DND-41 (cell line): ENCODE measurements around the gene TMEM59L.

Experiments
- ATAC-seq: fragments of 200-7000 bp; cut with Tn5 transposase; 3 replicates; pipeline ENCODE4 v1.9.1; 2021; ENCODE audit warnings: low read depth; ENCODE audit not compliant: insufficient read depth
- DNase-seq: peaks from one replicate; pipeline ENCODE4 v3.0.0-alpha.2; 2020
- H2AFZ ChIP-seq: 2 replicates; pipeline ENCODE4 v1.6.0; 2012; ENCODE audit warnings: low read depth, low read length
- H3K27ac ChIP-seq: 2 replicates; pipeline ENCODE4 v1.5.1; 2012; ENCODE audit warnings: low read length, inconsistent platforms
- H3K27me3 ChIP-seq: fragments of 200-600 bp; sonication (generic); 2 replicates; pipeline ENCODE4 v1.6.0; 2012; ENCODE audit warnings: low read length, mild to moderate bottlenecking, inconsistent platforms; ENCODE audit not compliant: insufficient read depth, poor library complexity
- H3K36me3 ChIP-seq: 2 replicates; pipeline ENCODE4 v1.5.1; 2012; ENCODE audit warnings: low read length, inconsistent platforms; ENCODE audit not compliant: insufficient read depth
- H3K4me1 ChIP-seq: 2 replicates; pipeline ENCODE4 v1.5.1; 2012; ENCODE audit warnings: mild to moderate bottlenecking, low read length; ENCODE audit not compliant: insufficient read depth
- H3K4me2 ChIP-seq: 2 replicates; pipeline ENCODE4 v1.6.0; 2012; ENCODE audit warnings: mild to moderate bottlenecking, moderate library complexity, low read length, inconsistent platforms; ENCODE audit not compliant: insufficient read depth
- H3K4me3 ChIP-seq, 2 experiments: fragments of 200-600 bp in 1 of 2; shearing (Covaris generic) in 1 of 2; 2 replicates each; pipeline ENCODE4 v1.5.1; 2012 to 2016; ENCODE audit warnings: inconsistent platforms in 2 of 2, low read length in 2 of 2, mild to moderate bottlenecking in 2 of 2, low read depth in 1 of 2, moderate library complexity in 1 of 2
- H3K79me2 ChIP-seq: 2 replicates; pipeline ENCODE4 v1.6.0; 2012; ENCODE audit warnings: low read length, inconsistent platforms; ENCODE audit not compliant: insufficient read depth
- H3K9ac ChIP-seq: 2 replicates; pipeline ENCODE4 v1.6.0; 2012; ENCODE audit warnings: low read depth, mild to moderate bottlenecking, inconsistent platforms, low read length, moderate library complexity
- H3K9me3 ChIP-seq: 2 replicates; pipeline ENCODE4 v1.5.1; 2012; ENCODE audit warnings: low read length, moderate library complexity, mild to moderate bottlenecking, inconsistent platforms; ENCODE audit not compliant: insufficient read depth, severe bottlenecking
- H4K20me1 ChIP-seq: 2 replicates; pipeline ENCODE4 v1.6.0; 2012; ENCODE audit warnings: low read length; ENCODE audit not compliant: insufficient read depth
- EZH2 ChIP-seq: IDR thresholded peaks from 3 replicates; pipeline ENCODE4 v1.6.1; 2012; ENCODE audit warnings: borderline replicate concordance, low read depth, mild to moderate bottlenecking, moderate library complexity, low read length, inconsistent platforms; ENCODE audit not compliant: severe bottlenecking
- TF ChIP-seq, protein P1 (sequence below): IDR thresholded peaks from 2 replicates; pipeline ENCODE4 v1.5.1; 2012; ENCODE audit warnings: borderline replicate concordance, low read length, moderate library complexity, mild to moderate bottlenecking; ENCODE audit not compliant: poor library complexity, severe bottlenecking; ENCODE audit errors: extremely low read depth

TMEM59L gene

DNA sequence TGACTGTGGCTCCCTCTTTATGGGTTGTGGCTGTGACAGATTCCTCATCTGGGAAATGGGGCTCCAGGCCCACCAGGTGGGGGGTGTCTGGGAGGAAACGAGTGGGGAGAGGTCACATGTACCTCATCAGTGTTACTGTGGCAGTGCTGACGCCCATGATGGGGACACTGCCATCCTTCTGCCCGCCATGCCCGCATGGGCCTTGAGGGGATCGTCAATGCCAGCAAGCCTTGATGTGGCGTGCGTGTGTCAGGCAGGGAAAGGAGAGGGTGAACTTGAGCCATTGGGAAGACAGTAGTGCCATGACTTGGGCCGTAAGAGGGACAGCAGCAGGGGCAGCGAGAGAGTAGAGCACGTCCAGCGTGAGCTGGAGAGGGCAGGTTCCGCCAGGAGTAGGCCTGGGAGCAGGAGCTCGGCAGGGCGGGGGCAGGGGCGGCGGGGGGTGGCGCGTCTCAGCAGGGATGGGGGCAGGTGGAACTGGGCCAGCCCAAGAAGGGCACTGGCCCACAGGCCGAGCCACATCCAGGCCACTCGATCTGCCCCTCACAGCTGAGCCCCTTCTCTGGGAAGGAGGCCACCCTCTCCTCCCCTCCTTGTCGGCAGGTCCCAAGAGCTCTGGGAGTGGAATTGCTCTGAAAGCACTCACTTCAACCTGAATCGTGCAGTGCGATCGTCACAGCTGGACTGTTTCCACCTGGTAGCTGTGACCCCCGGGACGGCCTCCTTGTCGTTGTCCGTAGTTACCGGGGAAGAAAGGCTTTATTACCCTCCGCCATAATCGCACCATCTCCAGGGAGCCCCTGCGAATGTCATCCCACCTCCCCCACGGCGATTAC, 34.1 kb downstream of the TMEM59L start:
- Histone ChIP-seq H4K20me1 (peaks cover 73% of the 10 kb centered on the region), H2AFZ (no peak overlapping the region), H3K4me3 (no peak overlapping the region), H3K27me3 (no peaks in the 10 kb centered on the region), H3K4me1 (no peaks in the 10 kb centered on the region), H3K9ac (no peak overlapping the region), H3K36me3 (peaks cover 17% of the 10 kb centered on the region), H3K27ac (no peak overlapping the region), H3K9me3 (no peaks in the 10 kb centered on the region), H3K79me2 (peaks cover 87% of the 10 kb centered on the region), H3K4me2 (no peak overlapping the region)
- TF ChIP-seq, protein P1, sequence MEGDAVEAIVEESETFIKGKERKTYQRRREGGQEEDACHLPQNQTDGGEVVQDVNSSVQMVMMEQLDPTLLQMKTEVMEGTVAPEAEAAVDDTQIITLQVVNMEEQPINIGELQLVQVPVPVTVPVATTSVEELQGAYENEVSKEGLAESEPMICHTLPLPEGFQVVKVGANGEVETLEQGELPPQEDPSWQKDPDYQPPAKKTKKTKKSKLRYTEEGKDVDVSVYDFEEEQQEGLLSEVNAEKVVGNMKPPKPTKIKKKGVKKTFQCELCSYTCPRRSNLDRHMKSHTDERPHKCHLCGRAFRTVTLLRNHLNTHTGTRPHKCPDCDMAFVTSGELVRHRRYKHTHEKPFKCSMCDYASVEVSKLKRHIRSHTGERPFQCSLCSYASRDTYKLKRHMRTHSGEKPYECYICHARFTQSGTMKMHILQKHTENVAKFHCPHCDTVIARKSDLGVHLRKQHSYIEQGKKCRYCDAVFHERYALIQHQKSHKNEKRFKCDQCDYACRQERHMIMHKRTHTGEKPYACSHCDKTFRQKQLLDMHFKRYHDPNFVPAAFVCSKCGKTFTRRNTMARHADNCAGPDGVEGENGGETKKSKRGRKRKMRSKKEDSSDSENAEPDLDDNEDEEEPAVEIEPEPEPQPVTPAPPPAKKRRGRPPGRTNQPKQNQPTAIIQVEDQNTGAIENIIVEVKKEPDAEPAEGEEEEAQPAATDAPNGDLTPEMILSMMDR = no peak
- TF ChIP-seq EZH2 = no peak
- no peak for DNase-seq
- ATAC-seq = no peak

DNA sequence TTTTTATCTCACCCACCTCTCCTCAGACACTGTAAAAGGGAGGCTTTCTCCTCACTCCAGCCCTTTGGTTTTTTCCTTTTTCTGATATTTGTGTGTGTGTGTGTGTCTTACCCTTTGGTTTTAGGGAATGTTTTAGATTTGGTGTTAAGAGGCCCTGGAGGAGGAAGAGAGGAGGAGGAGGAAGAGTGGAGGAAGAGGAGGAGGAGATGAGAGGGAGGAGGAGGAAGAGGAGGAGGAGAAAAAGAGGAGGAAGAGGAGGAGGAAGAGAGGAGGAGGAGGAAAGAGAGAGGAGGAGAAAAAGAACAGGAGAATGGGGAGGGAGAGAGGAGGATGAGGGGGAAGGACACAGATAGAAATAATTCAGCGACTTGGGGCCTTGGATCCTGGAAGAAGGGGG, 34.7 kb downstream of the TMEM59L start:
- Histone ChIP-seq H2AFZ (no peak overlapping the region), H3K79me2 (peaks cover 85% of the 10 kb centered on the region), H3K9ac (no peak overlapping the region), H3K36me3 (peaks cover 17% of the 10 kb centered on the region), H3K27ac (no peak overlapping the region), H3K4me2 (no peak overlapping the region), H3K9me3 (no peaks in the 10 kb centered on the region), H3K27me3 (no peaks in the 10 kb centered on the region), H4K20me1 (peaks cover 71% of the 10 kb centered on the region), H3K4me1 (no peaks in the 10 kb centered on the region), H3K4me3 (no peak overlapping the region)
- TF ChIP-seq EZH2 = no peak
- TF ChIP-seq, protein P1 = no peak
- DNase-seq (no peak), ATAC-seq (no peak)

DNA sequence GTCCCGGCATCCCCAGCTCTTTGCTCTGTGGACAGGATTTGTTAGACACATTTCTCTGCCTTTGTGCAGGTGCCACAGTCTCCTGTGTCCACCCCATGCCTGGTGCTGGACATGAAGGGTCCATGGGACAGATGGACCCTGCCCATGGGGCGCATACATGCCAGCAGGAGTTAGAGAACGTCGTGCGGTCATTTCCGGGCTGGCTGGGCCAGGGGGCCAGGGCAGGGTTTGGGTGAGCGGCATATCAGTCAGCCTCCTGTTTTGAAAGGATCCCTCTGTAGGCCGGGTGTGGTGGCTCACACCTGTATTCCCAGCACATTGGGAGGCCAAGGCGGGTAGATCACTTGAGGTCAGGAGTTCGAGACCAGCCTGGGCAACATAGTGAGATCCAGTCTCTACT, 35.1 kb downstream of the TMEM59L start:
- Histone ChIP-seq H3K4me3 (no peak overlapping the region), H3K27me3 (no peaks in the 10 kb centered on the region), H3K27ac (no peak overlapping the region), H2AFZ (no peak overlapping the region), H3K79me2 (peaks cover 82% of the 10 kb centered on the region), H4K20me1 (peaks cover 72% of the 10 kb centered on the region), H3K9me3 (no peaks in the 10 kb centered on the region), H3K9ac (no peak overlapping the region), H3K36me3 (peaks cover 17% of the 10 kb centered on the region), H3K4me2 (no peak overlapping the region), H3K4me1 (no peaks in the 10 kb centered on the region)
- DNase-seq = no peak
- TF ChIP-seq EZH2 = no peak
- TF ChIP-seq, protein P1 = no peak
- ATAC-seq = no peak
